Inflammatory macrophage treated with lipopolysaccharide for 1 hour (primary cell): ENCODE measurements around the gene MFSD1.

Experiments used
- DNase-seq, 2 donors: peaks; one replicate each; pipeline ENCODE4 v3.0.0-alpha.2; 2020 to 2022

MFSD1 gene

GRCh38 chr3:158821847-158822246 is 20.0 kb downstream of the MFSD1 start:
- no peak for DNase-seq

DNA sequence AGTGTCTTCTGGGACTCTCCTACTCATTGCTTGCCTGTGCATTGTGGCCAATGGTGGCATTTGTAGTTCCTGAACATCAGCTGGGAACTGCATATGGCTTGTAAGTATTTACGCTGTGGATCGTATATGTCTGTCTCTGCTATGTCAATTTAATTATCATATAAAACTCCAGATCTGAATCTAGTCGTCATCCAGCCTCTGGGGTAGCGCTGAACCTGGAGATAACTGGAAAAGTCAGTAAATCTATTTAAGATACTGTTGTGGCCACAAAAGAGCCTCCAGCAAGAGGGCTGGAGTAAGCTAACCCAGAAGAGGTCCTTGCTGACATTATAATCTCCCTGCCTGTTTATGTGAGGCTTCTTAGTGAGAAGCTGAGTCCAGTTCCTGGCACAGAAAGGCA is 21.6 kb downstream of the MFSD1 start:
- DNase-seq = no peak

DNA sequence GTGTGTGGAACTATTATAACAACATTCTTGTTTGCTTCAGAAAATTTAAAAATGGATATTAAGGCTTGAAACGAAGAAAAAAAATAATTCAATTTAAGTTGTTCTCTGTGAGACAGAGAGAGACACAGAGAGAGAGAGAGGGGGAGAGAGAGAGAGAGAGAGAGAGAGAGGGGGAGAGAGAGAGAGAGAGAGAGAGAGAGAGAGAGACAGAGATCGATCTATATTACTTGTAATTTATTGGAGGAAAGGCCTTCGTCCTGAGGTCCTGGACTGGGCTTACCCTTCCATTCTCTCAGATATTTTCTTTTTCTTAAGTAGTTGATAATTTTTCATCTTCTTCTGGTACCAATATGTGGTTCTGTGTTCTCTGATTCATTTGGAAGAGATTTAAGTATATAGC is 25.9 kb downstream of the MFSD1 start:
- DNase-seq = no peak

DNA sequence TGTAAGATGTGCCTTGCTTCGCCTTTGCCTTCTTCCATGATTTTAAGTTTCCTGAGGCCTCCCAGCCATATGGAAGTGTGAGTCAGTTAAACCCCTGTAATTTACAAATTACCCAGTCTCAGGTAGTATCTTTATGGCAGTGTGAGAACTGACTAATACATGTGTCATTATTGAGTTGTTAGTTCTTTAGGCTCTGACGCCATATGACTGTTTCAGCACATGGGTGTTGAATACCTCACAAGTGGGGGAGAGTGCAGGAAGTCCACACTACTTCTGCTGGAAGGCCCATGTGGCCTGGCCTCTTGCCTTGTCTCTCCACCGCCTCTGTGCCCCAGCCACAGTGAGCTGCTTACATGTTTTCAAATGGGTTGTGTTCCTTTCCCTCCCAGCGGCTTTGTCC is 28.5 kb downstream of the MFSD1 start:
- no peak for DNase-seq

DNA sequence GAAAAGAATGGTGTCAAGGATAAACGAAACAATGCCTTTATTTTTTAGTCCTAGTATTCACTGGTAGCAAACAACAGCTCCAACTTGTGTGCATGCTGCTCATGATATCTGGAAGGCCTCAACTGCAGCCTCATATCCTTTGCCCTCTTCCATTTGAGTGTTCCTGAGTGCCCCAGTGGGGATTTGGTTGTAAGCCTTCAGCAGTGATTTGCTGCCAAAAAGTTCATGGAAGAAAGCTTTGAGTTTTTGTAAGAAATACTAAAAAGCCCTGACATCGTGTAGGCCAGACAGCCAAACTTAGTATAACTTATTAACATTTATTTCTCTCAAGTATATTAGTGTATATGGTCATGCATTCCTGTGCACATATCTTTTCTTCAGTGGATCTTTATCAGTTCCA is 30.0 kb downstream of the MFSD1 start:
- DNase-seq = no peak

- DNase-seq = no peak
Observed at GRCh38 chr3:158835631-158836030, 33.8 kb downstream of the MFSD1 start.

DNA sequence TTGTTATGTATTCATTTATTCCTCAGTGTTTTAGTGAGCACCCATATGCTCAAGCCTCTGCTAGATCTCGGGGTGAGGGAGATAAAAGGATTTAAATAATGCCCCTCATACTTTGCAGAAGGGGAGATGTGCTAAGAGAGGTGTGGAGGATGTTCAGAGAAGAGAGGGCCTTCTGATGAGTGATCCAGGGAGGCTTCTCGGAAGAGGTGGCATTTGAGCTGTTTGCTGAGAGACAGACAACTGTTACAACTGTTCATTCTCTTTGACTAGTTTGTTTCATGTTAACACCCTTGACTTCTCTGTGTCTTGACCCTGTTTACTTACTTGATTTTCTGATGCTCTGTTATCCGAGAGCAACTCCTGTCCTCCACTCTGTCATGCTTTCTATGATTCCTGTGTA is 34.5 kb downstream of the MFSD1 start:
- no peak for DNase-seq

GRCh38 chr3:158837240-158837639 is 35.4 kb downstream of the MFSD1 start:
- DNase-seq = no peak

DNA sequence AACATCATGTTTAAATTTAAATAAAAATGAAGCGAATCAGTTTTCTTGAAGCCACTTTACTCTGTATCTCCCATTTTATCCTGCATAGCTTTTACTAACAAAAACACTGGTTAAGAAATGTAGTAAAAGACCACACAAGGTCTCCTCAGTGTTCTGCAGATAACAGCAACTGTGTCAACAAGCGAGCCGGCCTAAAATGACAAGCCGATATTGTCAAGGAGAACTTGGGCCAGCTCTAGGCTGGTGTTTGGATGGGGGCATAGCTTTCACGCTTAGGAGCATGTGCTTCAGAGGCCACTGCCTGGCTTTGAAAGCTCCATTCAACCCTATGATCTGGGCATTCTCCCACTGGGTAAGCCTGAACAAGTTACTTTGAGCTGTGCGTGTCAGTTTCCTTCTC is 38.1 kb downstream of the MFSD1 start:
- DNase-seq = no peak

- no peak for DNase-seq
Observed at GRCh38 chr3:158841387-158841786, 39.5 kb downstream of the MFSD1 start.

DNA sequence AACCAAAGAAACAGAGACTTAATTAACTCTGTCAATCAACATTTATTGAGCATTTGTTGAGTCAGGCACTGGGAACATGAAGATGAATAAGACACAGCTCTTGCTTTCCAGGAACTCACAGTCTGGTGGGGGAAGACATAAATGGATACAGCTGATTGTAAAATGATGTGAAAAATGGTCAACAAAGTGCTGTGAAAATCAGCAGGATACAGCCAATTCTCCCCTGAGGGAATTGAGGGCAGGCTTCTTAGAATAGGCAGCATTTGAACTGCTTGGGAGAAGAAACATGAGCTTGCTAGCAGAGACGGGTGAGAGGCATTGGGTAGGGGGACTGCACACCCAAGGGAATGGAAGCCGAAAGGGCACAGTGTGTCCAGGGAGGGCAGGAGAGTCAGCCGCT is 41.1 kb downstream of the MFSD1 start:
- DNase-seq = no peak

DNA sequence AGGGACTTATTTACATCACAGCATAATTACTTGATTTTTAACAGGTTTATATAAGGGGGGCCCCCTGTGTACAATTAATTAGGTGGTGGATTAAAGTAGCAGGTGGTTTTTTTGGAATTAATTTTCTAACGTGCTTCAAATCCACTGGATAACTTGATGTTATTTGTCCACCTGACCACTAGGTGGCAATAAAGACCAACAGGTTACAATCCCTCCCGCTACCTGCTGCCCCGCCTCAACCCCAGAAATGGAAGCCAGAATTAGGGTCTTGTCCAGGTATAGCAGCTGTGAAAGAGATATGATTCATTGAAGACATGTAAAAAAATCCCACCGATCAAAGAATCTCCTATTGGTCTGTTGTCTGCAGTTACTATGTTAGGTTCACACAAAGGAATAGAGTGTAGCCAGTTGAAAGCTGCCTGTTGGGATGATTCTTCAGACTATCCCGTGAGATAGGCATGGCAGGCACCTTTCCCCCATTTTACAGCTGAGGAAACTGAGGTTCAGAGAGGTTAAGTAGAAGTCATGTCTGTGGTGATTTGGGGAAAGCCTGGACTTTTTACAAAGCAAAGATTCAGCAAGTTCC is 44.0 kb downstream of the MFSD1 start:
- peak in 1 of 2 donors; percentile 9 for DNase-seq

DNA sequence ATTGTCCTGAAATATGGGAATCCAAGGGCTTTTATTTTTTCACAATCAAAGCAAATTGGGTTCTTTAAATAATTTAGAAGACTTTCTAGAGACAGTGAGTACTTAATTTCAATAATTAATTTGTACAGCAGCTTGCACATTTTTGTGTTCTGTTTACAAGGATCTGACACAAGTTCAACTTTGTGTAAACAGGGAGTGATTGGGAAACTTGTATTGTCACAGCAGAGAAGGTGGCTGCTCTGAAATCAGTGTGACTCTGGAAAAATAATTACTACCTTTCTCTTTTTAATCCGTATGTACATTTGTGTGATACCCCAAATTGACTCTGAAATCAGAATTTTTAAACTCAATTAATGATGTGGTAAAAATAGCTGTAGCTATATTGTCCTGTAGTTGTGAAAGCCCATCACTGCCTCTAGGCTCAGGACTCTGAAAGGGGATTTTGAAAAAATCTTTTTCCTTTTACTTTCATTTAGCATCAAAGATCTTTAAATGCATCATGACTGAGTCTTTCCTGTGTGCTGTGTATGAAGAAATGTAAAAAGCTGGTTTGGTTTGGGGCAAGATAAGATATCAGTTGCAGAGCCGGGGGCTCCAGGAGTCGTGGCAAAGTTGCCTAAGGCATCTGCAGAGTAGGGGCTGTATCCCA is 45.1 kb downstream of the MFSD1 start:
- DNase-seq = peak in 1 of 2 donors; percentile 8

GRCh38 chr3:158847452-158847821 is 45.6 kb downstream of the MFSD1 start:
- DNase-seq = no peak

DNA sequence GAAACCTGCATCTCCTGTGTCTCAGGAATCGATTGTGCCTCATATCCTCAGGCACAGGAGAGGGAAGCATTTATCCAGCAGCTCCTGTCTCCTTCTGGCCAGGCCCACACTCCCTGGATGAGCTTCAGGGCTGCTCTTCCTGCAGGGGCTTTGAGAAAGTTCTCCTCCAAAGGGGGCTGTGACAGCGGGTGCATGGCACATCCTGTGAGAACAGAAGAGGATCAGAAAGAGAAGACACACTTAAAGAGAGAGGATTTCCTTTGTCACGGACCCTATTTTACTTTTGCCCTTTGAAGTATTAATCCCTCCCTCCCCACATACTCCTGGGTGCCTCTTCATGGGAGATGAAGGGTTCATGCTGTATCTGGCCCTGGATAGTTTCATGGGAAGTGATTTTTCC is 46.0 kb downstream of the MFSD1 start:
- DNase-seq = no peak

DNA sequence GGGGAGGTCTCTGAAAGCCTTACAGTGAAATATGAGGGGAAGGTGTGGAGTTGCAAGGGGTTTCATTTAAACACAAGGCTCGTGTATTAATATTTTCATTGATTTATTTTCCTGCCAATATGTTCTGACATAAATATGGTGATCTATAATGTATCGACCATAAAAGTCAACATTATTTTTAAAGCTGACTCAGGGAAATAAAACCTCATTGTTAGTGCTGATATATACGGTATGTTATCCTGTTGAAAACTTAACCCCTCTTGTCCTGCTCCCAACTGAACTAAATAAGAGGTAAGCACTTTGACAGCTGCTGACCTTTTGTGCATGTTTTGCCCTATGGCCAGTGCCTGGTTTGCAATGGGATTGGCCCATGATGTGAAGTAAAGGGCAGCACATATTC is 47.9 kb downstream of the MFSD1 start:
- DNase-seq = no peak

DNA sequence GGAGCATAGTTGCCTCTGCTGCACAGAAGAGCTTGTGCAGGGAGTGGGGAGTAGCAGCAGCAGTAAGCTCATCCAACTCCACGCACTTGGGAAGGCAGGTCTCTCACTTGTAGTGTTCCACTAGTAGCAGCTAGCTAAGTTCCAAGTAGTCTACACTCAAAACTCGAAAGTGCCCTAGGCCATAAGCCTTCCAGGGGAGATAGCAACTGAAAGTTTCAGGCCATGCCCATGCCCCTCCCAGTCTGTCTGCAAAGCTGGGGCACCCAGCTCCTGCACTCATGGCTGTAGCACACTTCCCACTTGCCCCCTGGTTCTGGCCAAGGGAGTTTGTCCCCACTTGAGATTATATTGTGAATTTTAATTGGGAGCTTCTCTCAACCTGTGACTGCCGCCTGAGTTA is 57.5 kb downstream of the MFSD1 start:
- no peak for DNase-seq

DNA sequence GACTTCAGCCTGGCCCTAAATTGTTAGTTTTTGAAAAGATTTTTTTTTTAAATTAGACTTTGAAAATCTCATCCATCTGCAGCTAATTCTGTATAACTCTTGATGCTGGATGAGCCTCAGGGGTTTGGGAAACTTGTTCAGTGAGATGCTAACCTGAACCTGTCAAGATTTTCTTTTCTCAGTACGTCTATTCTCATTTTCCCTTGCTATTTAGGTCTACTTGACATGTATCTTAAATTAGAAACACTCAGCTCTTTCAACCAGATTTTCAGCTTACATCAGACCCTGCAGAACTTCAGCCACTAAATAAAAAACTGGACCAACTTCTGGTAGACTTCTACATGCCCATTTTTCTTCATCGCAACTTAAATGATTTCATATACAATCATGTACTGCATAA is 61.4 kb downstream of the MFSD1 start:
- DNase-seq = no peak

DNA sequence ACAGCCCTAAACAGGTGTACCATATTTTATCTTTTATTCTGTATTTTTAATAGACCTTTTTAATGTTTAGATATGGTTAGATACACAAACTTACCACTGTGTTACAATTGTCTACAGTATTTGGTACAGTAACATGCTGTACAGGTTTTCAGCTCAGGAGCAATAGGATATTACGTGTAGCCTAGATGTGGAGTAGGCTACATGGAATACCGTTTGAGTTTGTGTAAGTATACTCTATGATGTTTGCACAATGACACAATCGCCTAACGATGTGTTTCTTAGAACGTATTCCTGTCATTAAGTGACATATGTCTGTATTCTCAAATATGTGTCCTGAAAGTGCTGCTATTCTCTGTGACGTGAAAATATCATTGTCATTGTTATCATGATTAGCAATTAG is 62.6 kb downstream of the MFSD1 start:
- DNase-seq = no peak

DNA sequence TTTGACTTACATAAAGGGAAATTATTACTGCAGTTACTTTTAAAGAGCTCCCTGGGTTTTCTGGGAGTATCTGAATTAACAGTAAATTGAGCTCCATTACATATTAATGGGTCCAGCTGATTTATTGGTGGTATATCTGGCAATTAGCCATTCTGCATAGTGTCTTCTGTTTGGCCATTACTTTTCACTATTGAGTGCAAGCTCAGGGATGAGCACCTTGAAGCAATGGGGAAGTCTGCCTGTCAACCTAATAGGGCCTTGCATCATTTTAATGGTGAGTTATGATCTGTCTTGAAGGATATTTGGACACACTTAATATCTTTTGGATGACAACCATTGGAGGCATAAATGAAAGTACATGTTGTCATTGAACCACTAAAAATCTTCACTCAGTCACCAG is 73.8 kb downstream of the MFSD1 start:
- no peak for DNase-seq
